Type B pancreatic cell (in vitro differentiated cells): ENCODE data around the gene C14orf132. TPM values are rescaled to one million over a fixed set of nuclear protein-coding genes. Genes with fewer than 3 reads are reported as not detected.

Experiments used
- DNase-seq: peaks from one replicate; pipeline ENCODE4 v3.0.0; 2021; ENCODE audit warnings: mixed read lengths; ENCODE audit not compliant: unreplicated experiment; ENCODE audit errors: extremely low spot score
- H3K27ac Mint-ChIP-seq: 2 replicates; pipeline ENCODE4 v1.8.0; 2021; ENCODE audit warnings: mild to moderate bottlenecking, mixed read lengths
- H3K27me3 Mint-ChIP-seq: 2 replicates; pipeline ENCODE4 v1.8.0; 2021; ENCODE audit warnings: mixed read lengths
- H3K36me3 Mint-ChIP-seq: 2 replicates; pipeline ENCODE4 v1.8.0; 2021; ENCODE audit warnings: mixed read lengths
- H3K4me1 Mint-ChIP-seq: one replicate; pipeline ENCODE4 v1.8.0; 2021; ENCODE audit warnings: mixed read lengths; ENCODE audit not compliant: unreplicated experiment
- H3K4me3 Mint-ChIP-seq: 2 replicates; pipeline ENCODE4 v1.8.0; 2021; ENCODE audit warnings: mild to moderate bottlenecking, mixed read lengths
- H3K9me3 Mint-ChIP-seq: 2 replicates; pipeline ENCODE4 v1.8.0; 2021; ENCODE audit warnings: mixed read lengths
- total RNA-seq: library from RNA; stranded (reverse); gene quantifications from 2 replicates; pipeline ENCODE4 v1.2.1, GENCODE V29; 2021; ENCODE audit warnings: low replicate concordance
- TF ChIP-seq, protein P1 (sequence below): fragments of 200-600 bp; sonication (generic); conservative IDR thresholded peaks from 2 replicates; pipeline ENCODE4 v1.5.0; 2021; ENCODE audit warnings: antibody characterized with exemption, mild to moderate bottlenecking

The C14orf132 gene
- total RNA-seq, 1 donor from 2014 or later = 57.4 TPM

DNA sequence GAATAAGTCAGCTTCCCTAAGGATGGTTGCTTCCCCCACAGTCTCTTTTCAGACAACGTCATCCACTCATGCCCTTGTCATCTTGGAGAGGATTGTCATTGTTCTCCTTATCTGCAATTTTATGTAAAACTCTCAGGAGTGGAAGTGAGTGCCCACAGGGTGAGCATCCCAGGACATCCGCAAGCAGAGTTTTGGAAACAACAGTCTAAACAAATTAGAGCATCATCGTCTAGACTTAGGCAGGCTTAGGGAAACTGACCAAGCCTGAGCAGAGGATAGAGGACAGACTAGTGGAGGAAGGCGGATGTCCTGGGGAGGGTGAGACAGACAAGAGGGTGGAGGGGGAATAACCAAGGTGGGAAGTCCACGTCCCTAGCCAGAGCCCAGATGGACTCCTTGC, 101.8 kb downstream of the C14orf132 start:
- Mint-ChIP-seq H3K36me3 (no peaks in the 10 kb centered on the region), H3K4me1 (peaks cover 5% of the 10 kb centered on the region), H3K4me3 (no peak overlapping the region), H3K27me3 (no peaks in the 10 kb centered on the region), H3K9me3 (peaks cover 5% of the 10 kb centered on the region), H3K27ac (no peak overlapping the region)
- TF ChIP-seq, protein P1, sequence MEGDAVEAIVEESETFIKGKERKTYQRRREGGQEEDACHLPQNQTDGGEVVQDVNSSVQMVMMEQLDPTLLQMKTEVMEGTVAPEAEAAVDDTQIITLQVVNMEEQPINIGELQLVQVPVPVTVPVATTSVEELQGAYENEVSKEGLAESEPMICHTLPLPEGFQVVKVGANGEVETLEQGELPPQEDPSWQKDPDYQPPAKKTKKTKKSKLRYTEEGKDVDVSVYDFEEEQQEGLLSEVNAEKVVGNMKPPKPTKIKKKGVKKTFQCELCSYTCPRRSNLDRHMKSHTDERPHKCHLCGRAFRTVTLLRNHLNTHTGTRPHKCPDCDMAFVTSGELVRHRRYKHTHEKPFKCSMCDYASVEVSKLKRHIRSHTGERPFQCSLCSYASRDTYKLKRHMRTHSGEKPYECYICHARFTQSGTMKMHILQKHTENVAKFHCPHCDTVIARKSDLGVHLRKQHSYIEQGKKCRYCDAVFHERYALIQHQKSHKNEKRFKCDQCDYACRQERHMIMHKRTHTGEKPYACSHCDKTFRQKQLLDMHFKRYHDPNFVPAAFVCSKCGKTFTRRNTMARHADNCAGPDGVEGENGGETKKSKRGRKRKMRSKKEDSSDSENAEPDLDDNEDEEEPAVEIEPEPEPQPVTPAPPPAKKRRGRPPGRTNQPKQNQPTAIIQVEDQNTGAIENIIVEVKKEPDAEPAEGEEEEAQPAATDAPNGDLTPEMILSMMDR = no peak
- DNase-seq = no peak

Other genes starting within 250 kb of the C14orf132 start
- gene TUNAR, start 162.5 kb upstream of the C14orf132 start, total RNA-seq = 7.0 and 7.4 TPM in 2 replicates
- gene BDKRB2, start 165.5 kb downstream of the C14orf132 start, total RNA-seq = 2.1 and 3.6 TPM in 2 replicates
- 0.62 TPM in 1 of 2 replicates, not detected in the other for gene BDKRB1, start 216.8 kb downstream of the C14orf132 start, total RNA-seq